Transverse colon (tissue), 4 donors: ENCODE measurements around the gene FNDC3B. TPM values are rescaled to one million over a fixed set of nuclear protein-coding genes. Genes with fewer than 3 reads are reported as not detected.

Source experiments
- DNase-seq: peaks from one replicate; pipeline ENCODE4 v3.0.0-alpha.2; 2019
- H3K27ac ChIP-seq, 4 donors: fragments of 200-600 bp; sonication (generic); 2 replicates each; pipeline ENCODE4 v1.5.1; 2016 to 2018; ENCODE audit warnings: inconsistent platforms in 4 of 4
- H3K27me3 ChIP-seq: fragments of 200-600 bp; sonication (generic); 2 replicates; pipeline ENCODE4 v1.5.1; 2017; ENCODE audit warnings: inconsistent platforms
- H3K36me3 ChIP-seq, 4 donors: fragments of 200-600 bp; sonication (generic); 2 replicates each; pipeline ENCODE4 v1.5.1; 2017 to 2019; ENCODE audit warnings: inconsistent platforms in 4 of 4
- H3K4me1 ChIP-seq, 4 donors: fragments of 200-600 bp; sonication (generic); 2 replicates each; pipeline ENCODE4 v1.5.1; 2017 to 2020; ENCODE audit warnings: inconsistent platforms in 4 of 4
- H3K4me3 ChIP-seq, 4 donors: fragments of 200-600 bp; sonication (generic); 1 replicate in 1 of 4; 2 replicates in 3 of 4; pipeline versions ENCODE4 v1.5.1 to v1.6.1; 2017 to 2019; ENCODE audit warnings: inconsistent platforms in 4 of 4
- H3K9me3 ChIP-seq, 2 donors: fragments of 200-600 bp; sonication (generic); 2 replicates each; pipeline ENCODE4 v1.5.1; 2017 to 2019; ENCODE audit warnings: inconsistent platforms in 2 of 2
- CTCF ChIP-seq, 5 experiments: fragments of 200-600 bp in 3 of 5; fragments of 450-650 bp in 2 of 5; sonication (generic) in 3 of 5; IDR thresholded peaks; 1 replicate in 2 of 5; 2 replicates in 3 of 5; pipeline ENCODE4 v1.5.1; 2016 to 2017; ENCODE audit warnings: antibody characterized with exemption in 5 of 5, inconsistent platforms in 3 of 5, mild to moderate bottlenecking in 2 of 5, moderate library complexity in 1 of 5
- EP300 ChIP-seq: sonication (generic); formaldehyde crosslinking; IDR thresholded peaks from one replicate; pipeline ENCODE4 v1.6.1; 2017; ENCODE audit warnings: antibody characterized with exemption, low read depth
- POLR2A ChIP-seq: fragments of 450-650 bp; IDR thresholded peaks from one replicate; pipeline ENCODE4 v1.6.1; 2016; ENCODE audit warnings: antibody characterized with exemption, mild to moderate bottlenecking, moderate library complexity
- POLR2AphosphoS5 ChIP-seq, 3 donors: sonication (generic); formaldehyde crosslinking; IDR thresholded peaks; one replicate each; pipeline ENCODE4 v1.6.1; 2016; ENCODE audit warnings: antibody characterized with exemption in 3 of 3
- WGBS, 2 donors: methylation state at CpG; one replicate each; pipeline ENCODE4 v1.1.5; 2018; ENCODE audit warnings: low coverage in 1 of 2; 5-methylcytosine and 5-hydroxymethylcytosine counted together
- in situ Hi-C, 4 donors: fragments of 200-750 bp; cut with MboI; loops; one replicate each; pipeline versions ENCODE4 v1.15.0 to v1.15.1; 2017; ENCODE audit warnings: low sequenced_read_pairs in 3 of 4, low pct_ligation_motif_present in 1 of 4, low pct_unique_long_range_greater_than_20kb in 1 of 4
- intact Hi-C: fragments of 100-400 bp; cut with DNase I; formaldehyde crosslinking; loops from one replicate; pipeline ENCODE4 v1.15.1; 2023; ENCODE audit warnings: low total_unique reads
- total RNA-seq, 4 donors: library from RNA; depleted of rRNA; stranded (reverse); fragments of >200 nt; gene quantifications; one replicate each; pipeline ENCODE4 v1.1.0, GENCODE V29; 2016

Gene FNDC3B
- total RNA-seq, 4 donors from 2014 or later, result 28.5 to 85.7 (median 44.5) TPM

DNA sequence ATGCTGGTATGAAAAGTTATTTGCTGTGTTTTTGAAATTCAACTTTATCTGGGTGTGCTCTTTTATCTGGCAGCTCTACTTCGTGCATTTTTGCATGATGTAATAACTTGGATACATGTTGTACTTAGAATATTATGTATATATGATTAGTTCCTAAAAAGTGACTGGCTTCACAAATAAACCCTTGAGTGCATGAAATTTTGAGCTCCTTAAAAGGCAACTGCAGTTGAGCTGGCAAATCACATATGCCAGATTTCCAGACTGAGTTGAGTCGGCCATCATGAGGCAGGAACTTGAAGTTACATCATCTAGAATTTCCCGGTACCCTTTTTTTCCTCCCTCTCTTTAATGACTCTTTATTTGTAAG lies 162.5 kb downstream of the FNDC3B start:
- Histone ChIP-seq H3K4me1 (peaks cover 9 to 57% (median 43%) of the 10 kb centered on the region in 4 donors), H3K27me3 (no peaks in the 10 kb centered on the region), H3K4me3 (no peak overlapping the region), H3K27ac (peak overlapping the region; percentile 68 to 77 (median 76)), H3K9me3 (no peaks in the 10 kb centered on the region), H3K36me3 (no peaks in the 10 kb centered on the region)
- in situ Hi-C loops (no loop called here), intact Hi-C loops (no loop called here)
- DNase-seq, result no peak
- TF ChIP-seq EP300 (no peak), POLR2AphosphoS5 (IDR thresholded peaks at IDR 0.05) (no peak), CTCF (IDR thresholded peaks at IDR 0.05) (no peak), POLR2A (no peak)
- WGBS, 2 donors, result 44 to 45% methylated on average over 3 of the region's 3 CpGs

DNA sequence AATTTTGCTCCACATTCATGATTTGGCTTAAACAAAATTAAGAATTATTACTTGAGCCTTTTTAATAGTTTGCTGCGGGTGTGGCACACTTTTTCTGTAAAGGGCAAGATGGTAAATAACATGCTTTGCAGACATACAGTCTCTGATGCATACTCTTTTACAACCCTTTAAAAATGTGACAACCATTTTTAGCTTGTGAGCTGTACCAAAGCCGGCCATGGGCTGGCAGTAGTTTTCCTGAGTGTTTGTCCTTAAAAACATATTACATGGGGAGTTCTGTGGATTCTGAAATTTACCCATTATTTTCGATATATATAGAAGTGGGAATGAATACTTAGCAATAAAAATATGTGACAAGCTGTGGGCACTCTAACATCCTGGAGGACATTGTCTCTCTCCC lies 163.4 kb downstream of the FNDC3B start:
- Histone ChIP-seq H3K36me3 (no peaks in the 10 kb centered on the region), H3K4me1 (peaks cover 9 to 57% (median 43%) of the 10 kb centered on the region in 4 donors), H3K27ac (peak overlapping the region; percentile 68 to 77 (median 76)), H3K9me3 (no peaks in the 10 kb centered on the region), H3K4me3 (no peak overlapping the region), H3K27me3 (no peaks in the 10 kb centered on the region)
- WGBS, 2 donors, result 63 to 77% methylated on average over 2 to 3 of the region's 3 CpGs
- no peak for DNase-seq
- intact Hi-C loops, result no loop called here
- no peak for TF ChIP-seq POLR2AphosphoS5 (IDR thresholded peaks at IDR 0.05)
- TF ChIP-seq EP300, result no peak
- TF ChIP-seq CTCF (IDR thresholded peaks at IDR 0.05), result no peak
- TF ChIP-seq POLR2A, result no peak
- in situ Hi-C loops, result no loop called here

DNA sequence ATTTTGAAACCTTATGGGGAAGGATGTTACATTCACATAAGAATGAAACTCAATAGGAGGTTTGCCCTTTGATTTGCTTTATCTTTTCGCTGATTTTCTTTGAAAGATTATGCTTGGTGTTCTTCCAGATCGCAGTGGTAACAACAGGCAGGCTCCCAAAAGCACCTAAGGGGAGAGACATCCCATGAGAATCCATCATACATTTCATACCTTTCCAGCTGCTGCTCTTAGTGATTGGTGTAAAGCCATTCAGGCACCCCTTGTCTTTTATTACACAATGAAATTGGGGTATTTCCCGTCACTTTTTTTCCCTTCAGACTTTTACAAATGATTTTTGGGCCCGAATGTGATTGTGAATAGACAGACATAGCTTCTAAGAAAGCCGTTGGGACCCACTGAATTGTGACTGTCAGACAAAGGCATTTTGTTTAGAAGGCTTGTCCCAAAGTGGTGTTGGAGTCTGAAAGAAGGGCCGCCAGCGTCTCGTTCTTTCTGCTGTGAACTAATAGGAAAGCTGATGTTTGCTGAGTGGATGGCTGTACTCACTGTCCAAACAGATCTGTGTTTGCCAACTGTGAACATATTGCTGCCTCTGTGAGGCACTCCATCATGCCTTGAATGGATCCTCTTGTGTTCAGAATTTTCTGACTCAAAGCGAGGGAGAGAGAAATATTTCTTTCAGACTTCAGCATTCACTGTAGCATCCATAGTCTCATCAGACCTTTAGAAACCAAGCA lies 164.3 kb downstream of the FNDC3B start:
- no peaks in the 10 kb centered on the region for H3K27me3 ChIP-seq
- no peaks in the 10 kb centered on the region for H3K36me3 ChIP-seq
- intact Hi-C loops, result no loop called here
- DNase-seq, result no peak
- 27 to 42% methylated on average over 4 to 9 of the region's 9 CpGs for WGBS, 2 donors
- TF ChIP-seq POLR2AphosphoS5 (IDR thresholded peaks at IDR 0.05) (peak in 1 of 3 donors; percentile 5), EP300 (no peak), POLR2A (no peak)
- peak overlapping the region; percentile 68 to 77 (median 76) for H3K27ac ChIP-seq
- peaks cover 9 to 57% (median 43%) of the 10 kb centered on the region in 4 donors for H3K4me1 ChIP-seq
- H3K4me3 ChIP-seq, result no peak overlapping the region
- no peaks in the 10 kb centered on the region for H3K9me3 ChIP-seq
- in situ Hi-C loops, result no loop called here

- no peak overlapping the region for H3K4me3 ChIP-seq
- no peak for DNase-seq
- TF ChIP-seq POLR2A, result no peak
- TF ChIP-seq POLR2AphosphoS5 (IDR thresholded peaks at IDR 0.05), result no peak
- no peak for TF ChIP-seq EP300
- TF ChIP-seq CTCF (IDR thresholded peaks at IDR 0.05), result no peak
- in situ Hi-C loops, result no loop called here
- WGBS, 2 donors, result 69 to 78% methylated on average over 5 of the region's 5 CpGs
- H3K27me3 ChIP-seq, result no peaks in the 10 kb centered on the region
- peak overlapping the region; percentile 68 to 77 (median 76) for H3K27ac ChIP-seq
- H3K9me3 ChIP-seq, result no peaks in the 10 kb centered on the region
- intact Hi-C loops, result no loop called here
- no peaks in the 10 kb centered on the region for H3K36me3 ChIP-seq
- peaks cover 9 to 58% (median 46%) of the 10 kb centered on the region in 4 donors for H3K4me1 ChIP-seq
Observed at GRCh38 chr3:172204716-172205115, 165.3 kb downstream of the FNDC3B start.
